Measurements from ENCODE around the gene MKNK1.

The MKNK1 gene

GRCh38 chr1:46530311-46530710, 73.8 kb downstream of the MKNK1 start (continued):
- TF ChIP-seq PRDM2 (tag by site-specific recombination; IDR thresholded peaks at IDR 0.05; ENCODE audit: borderline replicate concordance) = no peak

GRCh38 chr1:46529031-46529630, 74.9 kb downstream of the MKNK1 start:
- Histone ChIP-seq H3K9me3 (ENCODE audit: control insufficient read depth, insufficient read depth, low read depth, low read length) (no peaks in the 10 kb centered on the region), H3K4me3 (ENCODE audit: low read depth, low read length) (no peak overlapping the region), H3K36me3 (ENCODE audit: control insufficient read depth in 2 of 2, insufficient read depth in 1 of 2, low read length in 2 of 2) (no peaks in the 10 kb centered on the region), H3K27ac (ENCODE audit: extremely low read depth, low read depth, low read length) (no peak overlapping the region), H3K4me1 (ENCODE audit: control insufficient read depth, insufficient read depth, low read length) (no peaks in the 10 kb centered on the region)
- TF ChIP-seq MEIS1 (CRISPR knock-in tag; IDR thresholded peaks at IDR 0.05; ENCODE audit: borderline replicate concordance) (no peak), REPIN1 (tag by site-specific recombination; IDR thresholded peaks at IDR 0.05; ENCODE audit: low read depth) (no peak), ZNF549 (tag by site-specific recombination; IDR thresholded peaks at IDR 0.05) (no peak), SP2 (tag by site-specific recombination; IDR thresholded peaks at IDR 0.05) (no peak), ZNF121 (tag by site-specific recombination; IDR thresholded peaks at IDR 0.05) (no peak), HOXD13 (CRISPR knock-in tag; IDR thresholded peaks at IDR 0.05; ENCODE audit: borderline replicate concordance) (no peak), ZNF548 (tag by site-specific recombination; IDR thresholded peaks at IDR 0.05) (no peak), ZNF513 (tag by site-specific recombination; IDR thresholded peaks at IDR 0.05) (no peak), ZNF654 (tag by site-specific recombination; IDR thresholded peaks at IDR 0.05; ENCODE audit: low read depth) (no peak), BCL11A (tag by site-specific recombination; IDR thresholded peaks at IDR 0.05; ENCODE audit: low read depth) (no peak), ZNF175 (tag by site-specific recombination; IDR thresholded peaks at IDR 0.05) (no peak), ZNF148 (tag by site-specific recombination; IDR thresholded peaks at IDR 0.05; ENCODE audit: borderline replicate concordance) (no peak), ZNF223 (tag by site-specific recombination; IDR thresholded peaks at IDR 0.05) (no peak), SP3 (tag by site-specific recombination; IDR thresholded peaks at IDR 0.05) (no peak), TCF7L2 (IDR thresholded peaks at IDR 0.05; ENCODE audit: borderline replicate concordance, low read depth, low read length) (no peak)
- POLR2A ChIA-PET = no interaction called here
- CTCF ChIA-PET = interaction anchor here (0.6 to 15.0 kb wide), 27 partner anchors 8 to 199 kb away, joined by 3 to 418 read pairs (median 5); partner anchors contain the start of gene DMBX1

Measured in HEK293 (cell line).